Hypothalamus (tissue), 51 donors: ENCODE results near the gene PLEKHD1.
"Not testable (repeated sequence)": the region's sequence is repeated elsewhere in the genome, so short reads cannot be mapped to it uniquely, and the experiment has no call there.

Source experiments
- DNase-seq, 51 donors: peaks; one replicate each; lab custom pipeline; 2025; lab: John Stamatoyannopoulos, UW

The PLEKHD1 gene

DNA sequence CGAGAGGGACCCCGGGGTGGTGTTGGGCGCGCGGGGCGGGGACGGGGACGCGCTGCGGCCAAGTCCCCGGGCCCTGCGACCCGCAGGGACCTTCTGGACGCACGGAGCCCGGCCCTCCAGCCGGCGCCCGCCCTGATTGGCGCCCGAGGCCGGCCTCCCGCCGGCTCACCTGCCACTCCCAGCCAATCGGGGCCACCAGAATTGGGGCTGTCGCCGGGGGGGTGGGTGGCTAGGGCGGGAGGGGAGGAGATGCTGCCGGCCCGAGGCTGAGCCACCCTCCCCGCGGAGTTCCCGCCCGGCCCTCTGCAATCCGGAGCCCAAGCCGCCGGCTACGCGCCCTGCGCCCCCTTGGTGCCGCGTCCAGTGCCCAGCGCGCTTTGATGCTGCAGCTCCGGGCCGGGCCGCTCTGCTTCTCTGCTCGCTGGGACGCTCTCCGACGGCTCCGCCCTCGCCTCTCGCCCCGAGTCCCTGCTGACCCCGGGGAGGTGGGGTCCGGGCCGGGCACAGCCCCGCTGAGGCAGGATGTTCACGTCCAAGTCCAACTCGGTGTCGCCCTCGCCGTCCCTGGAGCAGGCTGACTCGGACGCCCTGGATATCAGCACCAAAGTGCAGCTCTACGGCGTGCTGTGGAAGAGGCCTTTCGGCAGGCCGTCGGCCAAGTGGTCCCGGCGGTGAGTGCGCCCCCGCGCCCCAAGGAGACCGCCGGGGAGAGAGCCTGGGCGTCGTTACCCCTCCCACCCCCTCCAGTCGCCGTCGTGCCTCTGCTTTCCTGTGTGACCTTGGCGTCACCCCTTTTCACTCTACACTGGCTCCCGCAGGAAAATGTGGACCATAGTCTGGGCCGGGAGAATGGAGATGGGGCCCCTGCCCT is at the start of gene PLEKHD1:
Gene PLEKHD1 (plus strand): TSS at position 285 of the 871 bp plus-strand sequence. CDS start 238 bp downstream, at position 523.
- peak in 2 of 51 donors; percentile 6 to 9 for DNase-seq

DNA sequence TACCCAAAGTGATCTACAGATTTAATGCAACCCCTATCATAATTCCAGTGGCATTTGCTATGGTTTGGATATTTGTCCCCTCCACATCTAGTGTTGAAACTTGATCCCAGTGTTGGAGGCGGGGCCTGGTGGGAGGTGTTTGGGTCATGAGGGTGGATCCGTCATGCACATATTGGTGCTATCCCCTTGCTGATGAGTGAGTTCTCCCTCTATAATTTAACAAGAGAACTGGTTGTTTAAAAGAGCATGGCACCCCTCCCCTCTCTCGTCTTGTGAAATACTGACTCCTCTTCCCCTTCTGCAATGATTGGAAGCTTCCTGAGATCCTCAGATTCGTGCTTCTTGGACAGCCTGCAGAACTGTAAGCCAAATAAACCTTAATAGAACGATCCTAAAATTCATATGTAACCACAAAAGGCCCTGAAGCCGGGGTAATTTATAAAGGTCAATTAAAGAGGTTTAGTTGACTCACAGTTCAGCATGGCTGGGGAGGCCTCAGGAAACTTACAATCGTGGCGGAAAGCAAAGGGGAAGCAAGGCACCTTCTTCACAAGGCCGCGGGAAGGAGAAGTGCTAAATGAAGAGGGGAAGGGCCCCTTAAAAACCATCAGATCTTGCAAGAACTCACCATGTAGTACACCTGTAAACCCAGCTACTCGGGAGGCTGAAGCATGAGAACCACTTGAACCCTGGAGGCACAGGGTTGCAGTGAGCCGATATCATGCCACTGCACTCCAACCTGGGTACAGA is 44.8 kb upstream of the PLEKHD1 start:
- DNase-seq: no peak

DNA sequence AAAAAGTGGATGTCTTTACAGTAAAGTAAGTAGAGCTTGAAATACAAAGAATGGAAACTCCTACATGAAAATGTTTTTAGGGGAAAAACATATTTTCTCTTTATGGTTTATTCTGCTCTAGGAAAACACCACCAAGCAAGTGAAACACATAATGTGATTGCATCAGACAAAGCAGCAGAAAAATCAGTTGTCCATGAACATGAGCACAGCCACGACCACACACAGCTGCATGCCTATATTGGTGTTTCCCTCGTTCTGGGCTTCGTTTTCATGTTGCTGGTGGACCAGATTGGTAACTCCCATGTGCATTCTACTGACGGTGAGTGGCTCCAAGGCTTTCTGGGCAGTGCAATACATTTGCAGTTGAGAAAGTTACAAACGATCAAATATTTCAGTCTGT is 42.6 kb upstream of the PLEKHD1 start:
- no peak for DNase-seq

DNA sequence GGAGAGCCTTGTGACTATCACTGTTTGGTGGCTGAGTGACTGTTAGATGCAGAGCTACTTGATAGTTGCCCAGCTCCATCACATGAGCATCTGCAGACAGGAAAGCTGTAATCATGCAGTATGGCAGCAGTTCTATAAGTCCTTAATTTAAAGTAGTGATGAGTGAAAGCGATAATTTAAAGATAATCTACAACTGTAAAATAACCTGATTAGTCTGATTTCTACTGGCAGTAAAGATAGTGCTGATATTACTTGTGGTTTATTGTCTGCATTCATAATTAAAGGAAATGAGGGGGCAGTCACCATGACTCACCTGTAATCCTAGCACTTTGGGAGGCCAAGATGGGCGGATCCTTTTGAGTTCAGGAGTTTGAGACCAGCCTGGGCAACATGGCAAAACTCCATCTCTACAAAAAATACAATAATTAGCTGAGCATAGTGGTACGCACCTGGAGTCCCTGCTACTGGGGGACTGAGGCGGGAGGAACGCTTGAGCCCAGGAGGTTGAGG is 41.2 kb upstream of the PLEKHD1 start:
- DNase-seq: no peak

DNA sequence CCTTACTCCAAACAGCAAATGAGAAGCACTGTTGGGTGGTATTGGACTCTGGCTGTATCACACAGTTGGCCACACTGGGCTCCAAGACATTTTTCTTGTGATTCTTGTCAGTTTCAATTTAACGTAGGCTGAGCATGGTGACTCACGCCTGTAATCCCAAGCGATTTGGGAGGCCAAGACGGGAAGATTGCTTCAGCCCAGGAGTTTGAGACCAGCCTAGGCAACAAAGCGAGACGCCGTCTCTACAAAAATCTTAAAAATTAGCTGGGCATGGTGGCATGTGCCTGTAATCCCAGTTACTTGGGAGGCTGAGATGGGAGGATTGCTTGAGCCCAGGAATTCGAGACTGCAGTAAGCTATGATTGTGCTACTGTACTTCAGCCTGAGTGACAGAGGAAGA is 35.3 kb upstream of the PLEKHD1 start:
- no peak for DNase-seq

DNA sequence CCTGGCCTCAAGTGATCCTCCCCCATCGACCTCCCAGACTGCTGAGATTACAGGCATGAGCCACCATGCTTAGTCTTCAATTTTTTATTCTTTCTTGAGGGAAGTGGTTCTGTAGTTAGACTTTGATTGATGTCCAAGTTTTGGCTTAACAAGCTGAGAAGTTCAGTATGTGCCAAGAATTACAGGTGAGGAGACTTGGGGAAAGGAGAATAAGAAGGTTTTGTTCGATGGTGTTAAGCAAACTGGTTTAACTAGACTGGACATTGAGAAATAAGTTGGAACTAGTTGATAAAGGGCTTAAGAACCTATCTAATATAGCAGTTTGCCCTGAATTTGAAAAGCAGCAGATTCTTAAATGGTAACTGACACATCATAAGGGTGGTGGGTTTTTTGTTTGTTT is 32.6 kb upstream of the PLEKHD1 start:
- DNase-seq: no peak

DNA sequence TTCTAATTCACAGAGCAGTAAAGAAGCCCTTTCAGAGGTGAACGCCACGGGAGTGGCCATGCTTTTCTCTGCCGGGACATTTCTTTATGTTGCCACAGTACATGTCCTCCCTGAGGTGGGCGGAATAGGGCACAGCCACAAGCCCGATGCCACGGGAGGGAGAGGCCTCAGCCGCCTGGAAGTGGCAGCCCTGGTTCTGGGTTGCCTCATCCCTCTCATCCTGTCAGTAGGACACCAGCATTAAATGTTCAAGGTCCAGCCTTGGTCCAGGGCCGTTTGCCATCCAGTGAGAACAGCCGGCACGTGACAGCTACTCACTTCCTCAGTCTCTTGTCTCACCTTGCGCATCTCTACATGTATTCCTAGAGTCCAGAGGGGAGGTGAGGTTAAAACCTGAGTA is 26.2 kb upstream of the PLEKHD1 start:
- DNase-seq: peak in 1 of 51 donors; percentile 1

DNA sequence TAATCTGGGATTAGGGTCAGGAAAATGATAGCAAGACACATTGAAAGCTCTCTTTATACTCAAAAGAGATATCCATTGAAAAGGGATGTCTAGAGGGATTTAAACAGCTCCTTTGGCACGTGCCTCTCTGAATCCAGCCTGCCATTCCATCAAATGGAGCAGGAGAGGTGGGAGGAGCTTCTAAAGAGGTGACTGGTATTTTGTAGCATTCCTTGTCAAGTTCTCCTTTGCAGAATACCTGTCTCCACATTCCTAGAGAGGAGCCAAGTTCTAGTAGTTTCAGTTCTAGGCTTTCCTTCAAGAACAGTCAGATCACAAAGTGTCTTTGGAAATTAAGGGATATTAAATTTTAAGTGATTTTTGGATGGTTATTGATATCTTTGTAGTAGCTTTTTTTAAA is 25.4 kb upstream of the PLEKHD1 start:
- DNase-seq: no peak

DNA sequence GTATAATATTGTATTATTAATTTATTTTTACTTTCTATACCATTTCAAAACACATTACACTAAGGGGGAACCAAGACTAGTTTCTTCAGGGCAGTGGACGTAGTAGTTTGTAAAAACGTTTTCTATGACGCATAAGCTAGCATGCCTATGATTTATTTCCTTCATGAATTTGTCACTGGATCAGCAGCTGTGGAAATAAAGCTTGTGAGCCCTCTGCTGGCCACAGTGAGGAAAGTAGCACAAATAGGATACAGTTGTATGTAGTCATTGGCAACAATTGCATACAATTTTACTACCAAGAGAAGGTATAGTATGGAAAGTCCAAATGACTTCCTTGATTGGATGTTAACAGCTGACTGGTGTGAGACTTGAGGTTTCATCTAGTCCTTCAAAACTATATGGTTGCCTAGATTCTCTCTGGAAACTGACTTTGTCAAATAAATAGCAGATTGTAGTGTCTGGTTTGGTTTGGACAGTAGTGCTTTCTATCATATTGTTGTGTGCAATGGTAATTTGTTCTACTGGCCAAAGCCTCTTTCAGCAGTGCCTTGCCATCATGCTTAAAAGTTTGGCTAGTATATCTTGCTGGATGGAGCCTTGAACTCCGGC is 24.3 kb upstream of the PLEKHD1 start:
- DNase-seq: peak in 27 of 51 donors; percentile 2 to 68 (median 24)

DNA sequence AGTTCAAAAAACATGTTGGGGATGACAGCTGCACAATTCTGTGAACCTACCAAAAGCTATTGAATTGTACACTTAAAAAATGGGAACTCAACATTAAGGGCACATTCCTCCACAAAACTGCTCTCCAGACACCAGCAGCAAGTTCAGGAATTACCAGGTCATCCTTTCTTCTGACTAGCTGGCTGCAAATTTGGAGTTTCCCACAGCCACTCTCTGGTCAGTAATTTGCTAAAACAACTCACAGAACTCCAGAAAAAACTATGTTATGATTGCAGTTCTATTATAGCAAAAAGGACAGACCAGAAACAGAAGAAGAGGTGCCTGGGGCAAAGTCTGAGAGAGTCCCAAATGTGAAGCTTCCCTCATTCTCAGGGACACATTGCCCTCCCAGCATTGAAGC is 20.1 kb upstream of the PLEKHD1 start:
- no peak for DNase-seq

DNA sequence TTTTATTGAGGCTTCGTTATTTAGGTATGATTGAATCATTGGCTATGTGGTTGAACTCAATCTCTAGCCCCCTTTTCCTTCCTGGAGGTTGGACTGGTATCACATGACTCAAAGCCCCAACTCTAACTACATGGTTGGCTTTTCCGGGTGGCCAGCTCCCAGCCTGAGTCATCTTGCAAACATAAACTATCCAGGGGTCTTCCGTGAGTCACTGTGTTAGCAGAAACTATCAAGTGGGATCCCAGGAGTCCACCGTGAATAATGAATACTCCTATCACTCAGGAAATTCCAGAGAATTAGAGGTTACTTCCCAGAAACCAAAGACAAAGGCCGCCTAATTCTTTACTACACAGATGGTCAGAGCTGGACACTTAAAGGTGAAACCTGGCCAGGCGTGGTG is 19.7 kb upstream of the PLEKHD1 start:
- DNase-seq: no peak

DNA sequence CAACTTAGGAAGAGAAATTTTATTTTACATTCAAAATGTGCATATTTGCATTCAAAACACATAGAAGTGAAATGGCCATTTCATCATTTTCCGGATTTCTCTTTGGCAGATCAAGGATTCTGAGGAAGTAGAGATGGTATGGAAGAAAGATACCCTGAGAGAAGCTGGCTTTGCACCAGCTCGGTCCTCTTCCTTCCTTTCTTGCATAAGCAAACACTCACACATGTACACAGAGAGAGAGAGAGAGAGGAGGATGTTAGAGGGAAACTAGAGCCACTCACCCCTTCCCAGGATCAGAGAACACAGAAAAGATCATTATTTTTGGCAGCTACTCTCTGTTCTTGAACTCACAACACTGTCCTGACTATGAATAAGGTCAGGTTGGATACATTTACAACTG is 15.6 kb upstream of the PLEKHD1 start:
- DNase-seq: no peak

DNA sequence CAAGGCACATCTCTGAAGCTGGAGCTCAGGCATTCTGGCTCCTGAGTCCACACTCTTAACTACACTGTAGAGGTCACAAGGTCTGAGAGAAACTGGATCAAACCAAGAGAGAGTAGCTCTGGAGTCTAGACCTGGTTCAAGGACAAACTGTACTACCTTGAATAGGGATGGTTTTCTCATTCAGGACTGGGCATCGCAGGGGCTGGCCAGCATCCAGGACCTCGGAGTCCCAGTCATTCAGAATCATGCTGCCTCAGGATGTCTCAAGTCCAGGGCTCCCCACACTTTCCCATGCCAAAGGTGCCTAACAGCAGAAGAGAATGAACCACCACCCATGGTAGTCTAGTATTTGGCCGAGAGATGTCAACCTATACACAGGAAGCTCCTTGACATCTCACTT is 13.1 kb upstream of the PLEKHD1 start:
- DNase-seq: no peak

DNA sequence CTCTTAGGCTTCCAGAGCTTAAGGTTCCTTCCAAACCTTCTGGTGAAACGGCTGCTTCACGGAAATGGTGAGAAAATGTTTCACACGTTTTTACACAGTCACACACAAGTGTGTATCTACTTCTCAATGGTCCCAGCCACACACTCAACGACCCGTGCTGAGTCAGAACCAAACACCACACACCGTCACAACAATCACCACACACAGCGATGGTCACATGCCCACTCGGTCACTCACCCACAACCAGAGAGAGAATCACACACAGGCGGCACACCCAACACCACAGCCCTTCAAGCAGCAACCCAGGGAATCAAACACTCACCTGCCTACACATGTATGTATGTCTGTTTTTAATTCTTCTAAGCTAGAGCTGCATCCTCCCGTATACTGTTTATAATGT is 12.6 kb upstream of the PLEKHD1 start:
- DNase-seq: no peak

DNA sequence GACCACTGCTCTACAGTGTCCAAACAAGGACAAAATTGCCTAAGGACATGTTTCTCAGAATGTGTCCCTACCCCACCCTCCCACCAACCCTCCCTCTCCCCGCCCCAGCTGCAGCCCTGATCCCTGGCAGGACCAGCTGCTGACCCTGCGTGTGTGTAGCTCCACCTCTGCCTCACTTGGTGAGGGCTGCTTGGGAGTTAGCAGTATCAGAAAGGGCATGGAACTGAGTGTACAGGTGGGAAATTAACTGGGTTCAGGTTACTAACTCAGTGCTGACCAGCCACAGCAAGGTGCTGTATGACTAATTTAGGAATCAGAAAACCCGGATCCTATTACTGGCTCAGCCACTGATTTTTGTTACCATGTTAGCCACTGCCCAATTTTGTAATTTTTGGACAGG is 11.3 kb upstream of the PLEKHD1 start:
- DNase-seq: no peak

DNA sequence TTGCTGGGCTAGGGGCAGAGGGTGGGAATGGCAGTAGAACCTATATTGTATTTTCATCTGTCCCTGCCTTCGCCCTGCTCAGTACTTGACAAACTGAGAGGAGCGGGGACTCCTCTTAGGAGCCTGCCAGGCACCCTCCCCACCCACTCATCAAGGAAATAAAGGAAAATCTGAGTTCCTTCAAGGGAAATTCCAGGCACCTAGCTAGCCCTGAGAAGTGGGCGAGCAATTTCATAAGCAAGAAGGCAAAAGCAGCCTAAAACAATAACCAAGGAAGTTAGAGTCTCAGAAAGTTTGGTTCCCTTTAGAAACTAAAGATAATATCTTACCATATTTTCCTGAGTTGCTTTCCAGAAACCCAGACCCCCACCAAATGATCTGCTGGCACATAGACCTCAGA is 10.6 kb upstream of the PLEKHD1 start:
- DNase-seq: no peak

DNA sequence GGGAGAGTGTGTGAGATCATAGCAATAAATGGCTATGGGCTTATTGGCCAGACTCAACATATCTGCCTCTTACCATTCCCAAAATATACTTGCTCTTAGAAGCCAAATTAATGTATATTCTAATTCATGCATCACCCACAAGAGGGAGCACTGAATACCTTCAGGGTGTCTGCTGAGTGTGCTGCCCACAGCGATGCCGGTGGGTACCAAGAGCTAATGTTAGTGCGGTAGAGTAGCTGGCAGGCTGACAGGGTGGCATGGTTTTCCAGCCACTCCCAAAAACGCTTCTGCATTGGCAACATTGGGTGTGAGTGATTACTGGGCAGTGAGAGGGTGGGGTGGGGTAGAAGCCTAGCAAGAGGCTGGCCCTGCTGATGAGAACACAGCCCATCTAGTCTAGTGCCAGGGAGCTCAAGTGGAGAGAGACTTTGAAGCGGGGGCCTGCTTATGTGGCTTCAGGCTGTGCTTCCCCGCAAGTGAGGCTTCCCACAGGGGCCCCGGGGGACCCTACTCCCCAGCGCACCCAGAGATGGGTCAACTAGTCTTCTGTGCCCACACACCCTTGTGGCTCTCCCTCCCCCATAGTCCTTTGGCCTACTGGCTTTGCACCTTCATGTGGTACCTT is 9.2 kb upstream of the PLEKHD1 start:
- DNase-seq: no peak

DNA sequence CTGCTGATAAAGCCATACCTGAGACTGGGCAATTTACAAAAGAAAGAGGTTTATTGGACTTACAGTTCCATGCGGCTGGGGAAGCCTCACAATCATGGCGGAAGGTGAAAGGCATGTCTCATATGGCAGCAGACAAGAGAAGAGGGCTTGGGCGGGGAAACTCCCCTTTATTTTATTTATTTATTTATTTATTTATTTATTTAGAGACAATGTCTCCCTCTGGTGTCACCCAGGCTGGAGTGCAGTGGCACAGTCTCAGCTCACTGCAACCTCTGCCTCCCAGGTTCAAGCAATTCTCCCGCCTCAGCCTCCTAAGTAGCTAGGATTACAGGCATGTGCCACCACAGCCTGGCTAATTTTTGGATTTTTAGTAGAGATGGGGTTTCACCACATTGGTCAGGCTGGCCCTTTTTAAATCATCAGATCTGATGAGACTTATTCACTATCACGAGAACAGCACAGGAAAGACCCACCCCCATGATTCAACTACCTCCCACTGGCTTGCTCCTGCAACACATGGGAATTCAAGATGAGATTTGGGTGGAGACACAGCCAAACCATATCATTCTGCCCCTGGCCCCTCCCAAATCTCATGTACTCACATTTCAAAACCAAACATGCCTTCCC is 7.6 kb upstream of the PLEKHD1 start:
- not testable (repeated sequence) for DNase-seq

DNA sequence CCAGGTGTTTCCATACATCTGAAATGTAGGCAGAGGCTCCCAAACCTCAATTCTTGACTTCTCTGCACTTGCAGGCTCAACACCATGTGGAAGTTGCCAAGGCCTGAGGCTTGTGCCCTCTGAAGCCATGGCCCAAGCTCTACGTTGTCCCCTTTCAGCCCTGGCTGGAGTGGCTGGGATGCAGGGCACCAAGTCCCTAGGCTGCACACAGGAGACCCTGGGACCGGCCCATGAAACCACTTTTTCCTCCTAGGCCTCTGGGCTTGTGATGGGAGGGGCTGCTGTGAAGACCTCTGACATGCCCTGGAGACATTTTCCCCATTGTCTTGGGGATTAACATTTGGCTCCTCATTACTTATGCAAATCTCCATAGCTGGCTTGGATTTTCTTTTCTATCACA is 6.5 kb upstream of the PLEKHD1 start:
- not testable (repeated sequence) for DNase-seq

DNA sequence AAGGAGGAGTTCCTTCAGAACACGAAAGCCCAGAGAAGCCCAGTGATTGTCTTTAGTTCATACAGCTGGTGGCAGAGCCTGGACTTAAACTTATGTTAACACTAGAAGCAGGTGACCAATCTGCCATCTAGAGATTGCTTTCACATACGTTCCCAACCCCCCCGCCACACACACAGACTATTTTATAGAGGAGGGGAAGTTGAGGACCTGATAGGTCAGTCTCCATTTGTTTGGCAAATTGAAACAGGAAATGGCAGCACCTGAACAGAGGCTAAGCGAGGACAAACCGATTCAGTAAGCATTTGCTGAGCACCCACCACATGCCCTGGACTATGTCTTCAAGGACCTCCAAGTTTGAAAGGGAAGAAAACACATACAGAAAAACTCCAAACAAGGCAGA is 4.8 kb upstream of the PLEKHD1 start:
- no peak for DNase-seq
